HuH-7 (cell line): Measurements from ENCODE around the gene MRPL49.
A peak's percentile ranks its signal among the peaks of the same experiment; 100 is the strongest.

Experiments used
- DNase-seq: peaks from one replicate; pipeline ENCODE4 v3.0.0; 2011; ENCODE audit warnings: low spot score

The MRPL49 gene

DNA sequence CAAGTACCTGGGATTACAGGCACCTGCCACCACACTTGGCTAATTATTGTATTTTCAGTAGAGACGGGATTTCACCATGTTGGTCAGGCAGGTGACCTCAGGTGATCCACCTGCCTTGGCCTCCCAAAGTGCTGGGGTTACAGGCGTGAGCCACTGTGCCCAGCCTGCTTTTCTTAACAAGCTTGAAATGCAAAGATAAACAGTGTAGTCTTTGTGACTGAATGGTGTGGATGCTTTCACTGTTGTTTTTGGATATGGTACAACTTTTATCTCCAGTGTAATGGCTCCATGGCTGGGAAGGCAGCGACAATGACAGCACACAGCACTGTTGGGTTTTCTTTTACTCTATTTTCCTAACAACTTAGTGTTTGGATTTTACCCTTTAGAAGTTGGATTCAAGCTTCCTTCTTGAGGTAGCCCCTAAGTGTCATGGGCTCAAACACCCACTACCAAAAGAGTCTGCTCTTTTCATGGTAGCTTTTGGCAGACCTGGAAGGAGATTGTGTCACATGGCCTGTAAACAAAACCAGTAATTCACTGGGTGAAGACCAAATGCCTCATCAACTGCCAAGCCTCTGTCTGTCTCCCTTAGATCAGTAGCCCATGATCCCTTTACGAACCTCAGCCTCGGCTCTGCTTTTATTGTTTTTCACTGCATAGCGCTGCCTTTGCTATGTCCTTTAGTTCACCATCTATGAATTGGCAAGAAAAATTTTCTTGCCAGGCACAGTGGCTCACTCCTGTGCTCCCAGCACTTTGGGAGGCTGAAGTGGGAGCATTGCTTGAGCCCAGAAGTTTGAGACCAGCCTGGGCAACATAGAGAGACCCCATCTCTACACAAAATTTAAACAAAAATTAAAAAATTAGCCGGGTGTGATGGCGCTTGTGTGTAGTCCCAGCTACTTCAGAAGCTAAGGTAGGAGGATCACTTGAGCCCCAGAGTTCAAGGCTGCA, 19.7 kb upstream of the MRPL49 start:
- no peak for DNase-seq

DNA sequence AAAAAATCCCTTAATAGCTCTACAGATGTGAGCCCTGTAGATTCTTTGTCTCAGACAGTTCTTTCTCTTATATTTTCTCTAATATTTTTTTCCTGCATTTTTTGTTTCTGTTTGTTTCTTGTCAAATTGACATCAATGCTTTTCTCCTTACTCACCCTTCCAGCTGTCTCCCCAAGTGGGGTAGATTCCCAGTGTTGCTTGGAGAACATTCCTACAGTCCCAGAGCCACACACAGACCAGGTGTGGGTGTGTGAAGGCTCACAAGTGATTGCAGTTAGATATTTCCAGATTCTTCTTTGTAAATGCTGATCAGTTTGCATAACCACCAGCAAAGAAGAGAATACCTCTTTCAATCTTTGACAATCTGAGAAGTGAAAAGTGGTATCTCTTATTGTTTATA, 18.6 kb upstream of the MRPL49 start:
- no peak for DNase-seq

DNA sequence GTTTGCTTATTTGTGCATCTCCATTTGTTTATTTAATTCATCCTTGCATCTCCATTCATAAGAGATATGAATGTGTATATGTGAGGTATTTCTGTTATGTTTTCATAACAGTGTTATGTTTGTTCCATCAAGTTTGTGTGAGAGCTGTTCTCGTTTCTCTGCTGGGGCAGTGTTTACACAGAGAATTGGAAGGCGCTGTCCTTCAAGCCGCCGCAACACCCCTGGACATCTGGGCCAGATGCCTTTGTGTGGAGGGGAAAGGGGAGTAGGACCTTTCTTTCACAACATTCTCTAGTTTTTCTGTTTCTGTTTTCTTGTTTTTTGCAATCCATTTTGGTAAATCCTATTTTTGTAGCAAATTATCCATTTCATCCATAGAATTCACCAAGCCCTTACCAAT, 17.5 kb upstream of the MRPL49 start:
- DNase-seq: no peak

DNA sequence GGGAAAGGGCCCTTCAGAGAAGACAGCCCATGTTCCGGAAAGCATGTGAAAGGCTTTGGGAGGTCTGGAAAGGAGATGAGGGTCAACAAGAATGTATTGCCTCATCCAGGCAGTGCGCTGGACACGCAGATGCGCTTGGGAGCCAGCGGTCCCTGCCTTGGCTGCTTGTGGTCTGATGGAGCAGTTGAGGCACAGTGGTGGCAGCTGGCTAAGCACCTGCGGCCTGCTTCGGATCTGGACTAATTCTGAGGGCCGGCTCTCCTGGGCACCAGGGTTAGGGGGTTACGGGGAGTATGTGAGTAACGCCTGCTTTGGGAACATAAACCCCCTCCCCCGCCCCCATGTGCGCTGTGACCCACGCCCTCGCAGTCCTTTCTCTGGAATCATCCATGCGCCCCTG, 15.0 kb upstream of the MRPL49 start:
- DNase-seq: no peak

DNA sequence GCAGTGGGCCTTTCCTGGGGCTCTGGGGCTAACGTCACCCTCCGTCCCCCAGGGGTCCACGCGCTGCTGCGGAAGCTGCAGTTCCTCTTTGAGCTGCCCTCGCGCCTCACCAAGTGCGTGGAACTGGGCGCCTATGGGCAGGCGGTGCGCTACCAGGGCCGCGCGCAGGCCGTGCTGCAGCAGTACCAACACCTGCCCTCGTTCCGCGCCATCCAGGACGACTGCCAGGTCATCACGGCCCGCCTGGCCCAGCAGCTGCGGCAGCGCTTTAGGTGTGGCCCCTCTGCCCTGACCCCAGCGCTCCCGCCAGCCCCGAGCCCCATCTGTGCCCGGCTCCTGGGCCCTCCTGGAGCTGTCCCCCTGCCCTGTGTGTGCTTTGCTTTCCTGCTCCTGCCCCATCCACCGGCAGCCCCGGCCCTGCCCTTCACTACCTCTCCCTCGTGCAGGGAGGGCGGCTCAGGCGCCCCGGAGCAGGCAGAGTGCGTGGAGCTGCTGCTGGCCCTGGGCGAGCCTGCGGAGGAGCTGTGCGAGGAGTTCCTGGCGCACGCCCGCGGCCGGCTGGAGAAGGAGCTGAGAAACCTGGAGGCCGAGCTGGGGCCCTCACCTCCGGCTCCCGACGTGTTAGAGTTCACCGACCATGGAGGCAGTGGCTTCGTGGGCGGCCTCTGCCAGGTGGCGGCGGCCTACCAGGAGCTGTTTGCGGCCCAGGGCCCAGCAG, 14.2 kb upstream of the MRPL49 start:
- DNase-seq: no peak

DNA sequence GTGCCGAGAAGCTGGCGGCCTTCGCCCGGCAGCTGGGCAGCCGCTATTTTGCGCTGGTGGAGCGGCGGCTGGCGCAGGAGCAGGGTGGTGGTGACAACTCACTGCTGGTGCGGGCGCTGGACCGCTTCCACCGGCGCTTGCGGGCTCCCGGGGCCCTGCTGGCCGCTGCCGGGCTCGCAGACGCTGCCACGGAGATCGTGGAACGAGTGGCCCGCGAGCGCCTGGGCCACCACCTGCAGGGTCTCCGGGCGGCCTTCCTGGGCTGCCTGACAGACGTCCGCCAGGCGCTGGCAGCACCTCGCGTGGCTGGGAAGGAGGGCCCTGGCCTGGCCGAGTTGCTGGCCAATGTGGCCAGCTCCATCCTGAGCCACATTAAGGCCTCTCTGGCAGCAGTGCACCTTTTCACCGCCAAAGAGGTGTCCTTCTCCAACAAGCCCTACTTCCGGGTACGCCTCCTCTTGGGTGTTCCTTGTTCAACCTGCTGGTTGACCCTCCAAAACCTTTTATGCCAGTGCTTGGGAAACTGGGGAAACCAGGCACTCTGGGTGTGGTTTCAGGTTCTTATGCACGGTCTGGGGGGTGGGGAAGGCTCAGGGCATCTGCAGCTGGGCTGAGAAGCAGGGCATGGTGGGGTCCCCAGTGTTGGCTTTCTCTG, 13.5 kb upstream of the MRPL49 start:
- no peak for DNase-seq

DNA sequence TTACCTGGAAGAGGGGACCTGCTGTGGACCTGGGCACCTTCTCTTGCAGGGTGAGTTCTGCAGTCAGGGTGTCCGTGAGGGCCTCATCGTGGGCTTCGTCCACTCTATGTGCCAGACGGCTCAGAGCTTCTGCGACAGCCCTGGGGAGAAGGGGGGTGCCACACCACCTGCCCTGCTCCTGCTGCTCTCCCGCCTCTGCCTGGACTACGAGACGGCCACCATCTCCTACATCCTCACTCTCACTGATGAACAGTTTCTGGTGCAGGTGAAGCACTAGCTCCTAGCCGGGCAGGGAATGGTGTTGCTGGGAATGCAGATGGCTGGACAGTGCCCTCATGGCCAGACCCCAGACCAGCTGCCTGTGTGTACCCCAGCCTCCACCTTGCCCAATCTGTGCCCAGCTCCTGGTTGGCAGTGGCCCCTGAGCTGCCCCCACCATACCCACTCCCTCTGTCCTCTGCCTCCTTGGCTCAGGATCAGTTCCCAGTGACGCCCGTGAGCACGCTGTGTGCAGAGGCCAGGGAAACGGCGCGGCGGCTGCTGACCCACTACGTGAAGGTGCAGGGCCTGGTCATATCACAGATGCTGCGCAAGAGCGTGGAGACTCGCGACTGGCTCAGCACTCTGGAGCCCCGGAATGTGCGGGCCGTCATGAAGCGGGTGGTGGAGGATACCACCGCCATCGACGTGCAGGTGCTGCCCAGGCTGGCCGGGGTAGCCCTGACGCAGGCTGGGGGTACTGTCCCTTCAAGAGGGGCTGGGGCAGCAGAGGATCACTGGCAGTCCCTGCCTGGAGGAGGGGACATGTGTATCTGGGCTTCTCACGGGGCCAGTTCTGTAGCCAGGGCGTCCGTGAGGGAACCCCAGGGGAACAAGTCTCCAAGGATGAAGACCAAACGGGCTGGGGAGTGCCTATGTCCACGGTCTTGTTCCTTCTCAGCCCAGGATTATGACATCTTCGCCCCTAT, 12.6 kb upstream of the MRPL49 start:
- DNase-seq: no peak

DNA sequence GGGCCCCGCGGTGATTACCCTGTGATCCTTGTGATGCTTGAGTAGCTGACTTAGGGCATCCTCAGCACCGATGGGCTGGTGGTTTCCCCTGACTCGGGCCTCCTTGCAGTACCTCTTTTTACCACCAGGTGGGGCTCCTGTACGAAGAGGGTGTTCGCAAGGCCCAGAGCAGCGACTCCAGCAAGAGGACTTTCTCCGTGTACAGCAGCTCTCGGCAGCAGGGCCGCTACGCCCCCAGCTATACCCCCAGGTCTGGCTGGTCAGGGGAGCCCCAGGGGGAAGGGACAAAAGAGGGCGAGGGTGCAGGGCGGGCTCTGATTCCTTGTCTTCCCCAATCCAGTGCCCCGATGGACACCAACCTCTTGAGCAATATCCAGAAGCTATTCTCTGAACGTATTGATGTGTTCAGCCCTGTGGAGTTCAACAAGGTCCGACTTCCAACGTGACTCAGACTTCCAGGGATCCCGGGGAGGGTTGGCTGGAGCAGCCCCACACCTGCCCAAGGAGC, 11.7 kb upstream of the MRPL49 start:
- DNase-seq: peak; percentile 88

DNA sequence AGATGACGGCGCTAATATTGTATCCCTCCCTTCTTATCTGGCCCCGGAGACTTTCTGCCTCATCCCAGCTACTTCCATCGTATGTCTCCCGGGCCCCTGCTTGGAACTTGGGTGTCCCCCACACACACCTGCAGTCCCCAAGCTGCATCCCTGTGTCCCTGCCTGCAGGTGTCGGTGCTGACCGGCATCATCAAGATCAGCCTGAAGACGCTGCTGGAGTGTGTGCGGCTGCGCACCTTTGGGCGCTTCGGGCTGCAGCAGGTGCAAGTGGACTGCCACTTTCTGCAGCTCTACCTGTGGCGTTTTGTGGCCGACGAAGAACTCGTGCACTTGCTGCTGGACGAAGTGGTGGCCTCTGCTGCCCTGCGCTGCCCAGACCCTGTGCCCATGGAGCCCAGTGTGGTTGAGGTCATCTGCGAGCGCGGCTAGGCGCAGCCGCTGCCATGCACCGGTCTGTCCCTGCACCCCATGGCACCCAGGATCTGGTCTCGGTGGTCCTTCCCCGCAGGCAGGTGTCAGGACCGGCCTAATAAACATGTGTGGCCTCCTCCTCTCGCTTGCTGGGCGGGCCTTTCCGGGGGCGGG, 10.9 kb upstream of the MRPL49 start:
- DNase-seq: no peak

DNA sequence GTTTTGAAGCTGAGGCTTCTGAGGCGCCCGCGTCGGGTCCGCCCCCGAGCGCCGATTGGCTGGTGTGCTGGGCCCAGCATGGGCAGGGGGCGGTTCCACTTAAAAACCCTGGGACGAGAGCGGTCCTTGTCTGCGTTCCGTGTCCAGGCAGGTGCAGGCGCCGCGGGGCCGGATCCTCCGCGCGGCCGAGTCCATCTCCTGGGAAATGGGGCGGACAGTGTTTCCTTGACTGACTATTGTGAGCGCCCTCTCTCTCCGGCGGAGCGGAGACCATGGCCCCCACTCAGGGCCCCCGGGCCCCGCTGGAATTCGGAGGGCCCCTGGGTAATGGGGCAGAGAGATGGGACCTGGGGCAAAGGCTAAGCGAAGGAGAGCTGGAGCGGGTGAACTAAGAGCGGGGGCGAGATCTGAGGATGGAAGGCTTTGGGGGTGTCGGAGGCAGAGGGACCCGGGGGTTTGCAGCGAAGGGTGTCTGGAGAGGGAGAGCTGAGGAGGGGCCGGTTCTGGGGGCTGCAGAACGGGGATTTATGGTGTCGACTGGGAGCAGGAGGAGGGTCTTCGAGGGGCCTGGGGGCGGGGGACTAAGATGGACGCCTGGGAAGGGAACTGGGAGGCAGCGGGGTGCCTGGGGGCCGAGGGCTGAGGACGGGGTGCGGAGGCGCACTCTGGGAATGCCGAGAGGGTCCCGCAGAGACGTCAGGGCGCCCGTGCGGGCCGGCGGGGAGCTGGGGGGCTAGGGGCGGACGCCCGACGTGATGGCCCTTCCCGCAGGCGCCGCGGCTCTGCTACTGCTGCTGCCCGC, 10.2 kb upstream of the MRPL49 start, which contains the start of gene TM7SF2:
Gene TM7SF2, plus strand, starts transcription at position 129 of the 802 bp plus-strand sequence. Its CDS starts 144 bp downstream, at position 273.
- DNase-seq: peak; percentile 97

DNA sequence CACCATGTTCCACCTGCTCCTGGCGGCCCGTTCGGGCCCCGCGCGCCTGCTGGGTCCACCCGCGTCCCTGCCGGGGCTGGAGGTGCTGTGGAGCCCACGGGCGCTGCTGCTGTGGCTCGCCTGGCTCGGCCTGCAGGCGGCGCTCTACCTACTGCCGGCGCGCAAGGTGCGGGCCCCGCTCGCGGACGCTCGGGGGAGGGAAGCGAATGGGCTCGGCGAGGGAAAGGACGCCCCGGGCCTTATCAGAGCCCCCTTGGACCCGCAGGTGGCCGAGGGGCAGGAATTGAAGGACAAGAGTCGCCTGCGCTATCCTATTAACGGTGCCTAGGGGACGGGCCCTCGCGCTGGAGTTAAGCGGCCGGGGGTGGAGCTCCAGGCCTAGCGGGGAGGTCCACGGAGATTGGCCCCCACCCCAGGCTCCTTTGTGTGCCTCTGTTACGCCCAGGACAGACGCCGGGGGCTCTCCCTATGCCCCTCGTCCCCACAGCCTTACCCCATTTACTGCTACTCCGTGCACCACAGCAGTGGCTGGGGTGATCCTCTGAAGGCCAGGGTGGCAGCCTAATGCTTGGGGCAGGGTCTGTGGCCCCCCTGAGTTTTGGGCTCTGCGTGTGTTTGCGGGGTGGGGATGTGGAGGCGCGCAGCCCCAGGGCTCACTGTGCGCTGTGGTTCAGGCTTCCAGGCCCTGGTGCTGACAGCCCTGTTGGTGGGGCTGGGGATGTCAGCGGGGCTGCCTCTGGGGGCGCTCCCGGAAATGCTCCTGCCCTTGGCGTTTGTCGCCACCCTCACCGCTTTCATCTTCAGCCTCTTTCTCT, 9.4 kb upstream of the MRPL49 start:
- peak; percentile 73 for DNase-seq

DNA sequence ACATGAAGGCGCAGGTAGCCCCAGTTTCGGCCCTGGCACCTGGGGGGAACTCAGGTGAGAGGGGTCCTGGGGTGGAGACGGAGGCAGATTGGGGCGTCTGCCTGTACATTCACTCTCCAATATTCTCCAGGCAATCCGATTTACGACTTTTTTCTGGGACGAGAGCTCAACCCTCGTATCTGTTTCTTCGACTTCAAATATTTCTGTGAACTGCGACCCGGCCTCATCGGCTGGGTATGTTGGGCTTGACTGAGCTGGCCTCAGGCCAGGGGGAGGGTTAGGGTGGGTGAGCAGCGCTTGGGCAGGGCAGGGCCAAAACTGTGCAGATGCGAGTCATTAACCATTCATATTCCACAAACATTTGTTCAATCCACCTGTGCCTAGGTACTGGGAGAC, 8.8 kb upstream of the MRPL49 start:
- DNase-seq: peak; percentile 36

DNA sequence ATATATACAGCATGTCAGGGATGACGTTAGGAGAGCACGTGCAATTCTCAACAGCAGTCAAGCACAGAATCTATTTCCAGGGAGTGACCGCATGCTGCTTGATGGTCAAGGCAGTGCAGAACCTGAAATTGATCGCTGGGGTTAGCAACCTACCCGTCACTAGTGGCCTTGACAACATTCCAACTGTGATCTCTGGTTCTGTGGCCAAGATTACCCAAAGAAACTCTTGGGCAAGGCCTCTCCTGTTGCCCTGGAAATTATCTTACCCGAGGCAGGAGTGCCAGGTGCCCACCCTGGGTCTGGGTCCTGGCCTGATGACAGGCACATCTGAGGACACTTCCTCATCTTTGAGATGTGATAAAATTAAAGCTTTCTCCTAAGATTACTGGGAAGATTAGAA, 8.3 kb upstream of the MRPL49 start:
- DNase-seq: no peak

DNA sequence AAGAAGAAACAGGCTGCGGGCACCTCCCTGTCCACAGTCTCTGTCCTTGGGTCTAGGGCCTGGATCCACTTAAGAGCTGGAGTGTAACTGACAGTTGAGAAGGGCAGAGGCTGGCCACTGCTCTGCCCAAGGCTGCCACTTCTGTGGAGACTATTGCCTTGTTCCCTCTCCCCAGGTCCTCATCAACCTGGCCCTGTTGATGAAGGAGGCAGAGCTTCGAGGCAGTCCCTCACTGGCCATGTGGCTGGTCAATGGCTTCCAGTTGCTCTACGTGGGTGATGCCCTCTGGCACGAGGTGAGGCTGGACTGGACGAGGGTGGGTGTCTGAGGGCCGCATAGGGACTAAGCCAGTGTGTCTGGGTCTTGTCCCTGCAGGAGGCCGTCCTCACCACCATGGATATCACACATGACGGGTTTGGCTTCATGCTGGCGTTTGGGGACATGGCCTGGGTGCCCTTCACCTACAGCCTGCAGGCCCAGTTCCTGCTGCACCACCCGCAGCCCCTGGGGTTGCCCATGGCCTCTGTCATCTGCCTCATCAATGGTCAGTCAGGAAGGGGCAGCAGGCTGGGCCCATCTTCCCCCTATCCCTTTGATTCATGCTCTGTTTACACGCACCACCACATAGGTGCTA, 7.5 kb upstream of the MRPL49 start:
- no peak for DNase-seq

DNA sequence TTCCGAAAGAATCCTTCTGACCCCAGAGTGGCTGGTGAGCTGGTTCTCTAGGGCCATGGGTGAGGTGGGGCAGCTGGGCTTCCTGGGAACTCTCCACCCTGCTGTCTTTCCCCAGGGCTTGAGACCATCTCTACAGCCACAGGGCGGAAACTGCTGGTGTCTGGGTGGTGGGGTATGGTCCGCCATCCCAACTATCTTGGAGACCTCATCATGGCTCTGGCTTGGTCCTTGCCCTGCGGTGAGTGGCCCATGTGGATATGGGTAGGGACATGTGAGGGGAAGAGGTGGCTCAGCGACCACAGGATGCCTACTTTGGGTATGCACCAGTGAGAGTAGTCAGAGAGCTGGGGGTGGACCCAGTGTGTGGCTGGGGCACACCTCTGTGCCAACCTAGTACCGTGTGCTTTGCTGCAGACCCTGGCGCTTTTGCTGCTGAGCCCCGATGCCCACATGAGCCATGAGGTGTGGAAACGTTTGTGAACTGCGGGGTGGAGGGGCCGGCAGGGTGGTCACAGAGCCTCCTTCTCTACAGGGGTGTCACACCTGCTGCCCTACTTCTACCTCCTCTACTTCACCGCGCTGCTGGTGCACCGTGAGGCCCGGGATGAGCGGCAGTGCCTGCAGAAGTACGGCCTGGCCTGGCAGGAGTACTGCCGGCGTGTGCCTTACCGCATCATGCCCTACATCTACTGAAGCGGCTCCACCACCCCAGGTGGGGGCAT, 6.6 kb upstream of the MRPL49 start:
- no peak for DNase-seq

DNA sequence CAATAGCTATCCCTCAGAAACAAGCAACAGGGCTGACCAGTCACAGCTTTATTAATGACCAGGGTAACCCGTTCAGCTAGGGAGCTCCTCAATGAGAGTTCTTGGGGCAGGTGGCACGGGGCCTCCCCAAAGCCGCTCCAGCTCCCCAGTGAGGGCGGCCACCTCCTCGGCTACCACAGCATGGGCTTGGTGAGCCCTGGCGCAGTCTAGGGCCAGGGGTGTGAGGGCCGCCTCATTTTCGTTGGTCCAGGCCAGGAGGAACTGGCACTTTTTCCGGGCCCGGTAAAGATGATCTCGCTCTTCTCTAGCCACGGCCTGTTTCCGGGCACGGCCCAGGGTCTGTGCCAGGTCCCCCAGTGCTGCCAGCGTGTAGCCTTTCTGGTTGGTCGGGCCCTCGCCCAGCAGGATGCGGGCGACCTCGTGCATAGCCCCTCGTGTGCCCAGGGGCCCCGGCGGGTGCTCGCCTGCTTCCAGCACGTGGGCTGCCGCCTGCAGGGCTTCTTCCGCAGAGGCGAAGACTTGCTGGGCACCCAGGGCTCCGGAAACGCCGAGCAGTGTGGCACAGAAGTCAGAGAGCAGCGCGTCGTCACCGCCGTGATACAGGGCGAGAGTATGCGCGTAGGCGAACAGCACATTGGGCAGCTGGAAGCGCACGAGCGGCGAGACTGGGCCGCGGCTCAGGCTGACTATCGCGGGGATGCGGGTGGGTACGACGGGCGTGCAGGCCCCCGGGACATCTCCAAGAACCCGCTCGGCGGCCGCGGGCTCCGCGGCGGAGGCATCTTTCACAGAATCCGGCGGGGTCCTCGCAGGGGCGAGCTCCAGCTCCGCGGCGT, 5.5 kb upstream of the MRPL49 start:
- no peak for DNase-seq
